Ishikawa (cell line): ENCODE data around the gene TEX13A.

ENCODE experiments used
- CEBPB ChIP-seq: IDR thresholded peaks from 2 replicates; pipeline ENCODE4 v1.6.1; 2012
- CREB1 ChIP-seq: IDR thresholded peaks from 2 replicates; pipeline ENCODE4 v1.6.1; 2012; ENCODE audit warnings: low read depth
- EGR1 ChIP-seq: IDR thresholded peaks from 2 replicates; pipeline ENCODE4 v1.6.1; 2012
- EP300 ChIP-seq: IDR thresholded peaks from 2 replicates; pipeline ENCODE4 v1.6.1; 2012; ENCODE audit warnings: borderline replicate concordance
- FOXM1 ChIP-seq: IDR thresholded peaks from 2 replicates; pipeline ENCODE4 v1.6.1; 2012; ENCODE audit warnings: low read depth, borderline replicate concordance
- NFIC ChIP-seq: IDR thresholded peaks from 2 replicates; pipeline ENCODE4 v1.6.1; 2012
- RAD21 ChIP-seq: IDR thresholded peaks from 2 replicates; pipeline ENCODE4 v1.6.1; 2012; ENCODE audit warnings: low read depth
- TAF1 ChIP-seq: IDR thresholded peaks from 2 replicates; pipeline ENCODE4 v1.6.1; 2012; ENCODE audit warnings: low read depth, mild to moderate bottlenecking
- TCF12 ChIP-seq: IDR thresholded peaks from 2 replicates; pipeline ENCODE4 v1.6.1; 2012; ENCODE audit warnings: low read depth
- TEAD4 ChIP-seq: IDR thresholded peaks from 2 replicates; pipeline ENCODE4 v1.6.1; 2012
- YY1 ChIP-seq: IDR thresholded peaks from 2 replicates; pipeline ENCODE4 v1.6.1; 2012; ENCODE audit warnings: low read depth
- ZBTB7A ChIP-seq: IDR thresholded peaks from 2 replicates; pipeline ENCODE4 v1.6.1; 2012; ENCODE audit warnings: low read depth
- TF ChIP-seq, protein P1 (sequence below): IDR thresholded peaks from 2 replicates; pipeline ENCODE4 v1.6.1; 2012; ENCODE audit warnings: low read depth, mild to moderate bottlenecking
- TF ChIP-seq, protein P2 (sequence below): IDR thresholded peaks from 2 replicates; pipeline ENCODE4 v1.6.1; 2012
- TF ChIP-seq, protein P3 (sequence below): IDR thresholded peaks from 2 replicates; pipeline ENCODE4 v1.6.1; 2012

Gene TEX13A, protein sequence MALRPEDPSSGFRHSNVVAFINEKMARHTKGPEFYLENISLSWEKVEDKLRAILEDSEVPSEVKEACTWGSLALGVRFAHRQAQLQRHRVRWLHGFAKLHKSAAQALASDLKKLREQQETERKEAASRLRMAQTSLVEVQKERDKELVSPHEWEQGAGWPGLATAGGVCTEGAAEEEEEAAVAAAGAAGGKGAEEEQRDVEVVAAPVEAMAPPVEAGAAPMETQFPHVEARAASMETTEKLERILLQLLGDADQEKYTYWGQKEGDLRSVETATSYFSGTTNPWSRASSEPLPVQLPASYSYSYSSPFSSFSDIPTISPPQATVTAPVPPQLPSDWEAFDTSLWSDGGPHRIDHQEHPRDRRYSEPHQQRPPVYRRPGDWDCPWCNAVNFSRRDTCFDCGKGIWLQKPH

DNA sequence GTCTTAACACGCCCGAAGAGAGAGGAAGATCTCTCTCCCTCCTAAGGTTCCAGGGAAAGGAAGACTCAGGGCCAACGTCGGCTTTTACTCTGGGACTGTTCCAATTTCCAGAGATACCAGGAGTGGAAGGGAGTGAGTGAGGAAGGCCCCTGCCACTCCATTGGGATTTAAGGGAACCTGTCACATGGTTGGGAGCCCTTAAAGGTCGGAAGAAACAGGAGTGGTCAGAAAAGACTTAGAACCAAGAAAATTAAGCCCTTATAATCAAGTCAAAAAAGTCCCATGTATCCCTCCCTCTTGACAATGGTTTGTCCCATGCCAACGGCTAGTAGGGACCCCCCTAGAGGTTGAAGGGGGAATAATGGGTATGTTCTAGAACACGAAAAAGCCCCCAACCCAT is at the start of gene TEX13A:
Gene TEX13A, minus strand, starts transcription at position 59 of the 400 bp plus-strand sequence. CDS start 297 bp downstream, outside the sequence.
- TF ChIP-seq CREB1 (no peak), YY1 (no peak), TCF12 (no peak), CEBPB (no peak), TAF1 (no peak), EGR1 (no peak)
- TF ChIP-seq, protein P1, sequence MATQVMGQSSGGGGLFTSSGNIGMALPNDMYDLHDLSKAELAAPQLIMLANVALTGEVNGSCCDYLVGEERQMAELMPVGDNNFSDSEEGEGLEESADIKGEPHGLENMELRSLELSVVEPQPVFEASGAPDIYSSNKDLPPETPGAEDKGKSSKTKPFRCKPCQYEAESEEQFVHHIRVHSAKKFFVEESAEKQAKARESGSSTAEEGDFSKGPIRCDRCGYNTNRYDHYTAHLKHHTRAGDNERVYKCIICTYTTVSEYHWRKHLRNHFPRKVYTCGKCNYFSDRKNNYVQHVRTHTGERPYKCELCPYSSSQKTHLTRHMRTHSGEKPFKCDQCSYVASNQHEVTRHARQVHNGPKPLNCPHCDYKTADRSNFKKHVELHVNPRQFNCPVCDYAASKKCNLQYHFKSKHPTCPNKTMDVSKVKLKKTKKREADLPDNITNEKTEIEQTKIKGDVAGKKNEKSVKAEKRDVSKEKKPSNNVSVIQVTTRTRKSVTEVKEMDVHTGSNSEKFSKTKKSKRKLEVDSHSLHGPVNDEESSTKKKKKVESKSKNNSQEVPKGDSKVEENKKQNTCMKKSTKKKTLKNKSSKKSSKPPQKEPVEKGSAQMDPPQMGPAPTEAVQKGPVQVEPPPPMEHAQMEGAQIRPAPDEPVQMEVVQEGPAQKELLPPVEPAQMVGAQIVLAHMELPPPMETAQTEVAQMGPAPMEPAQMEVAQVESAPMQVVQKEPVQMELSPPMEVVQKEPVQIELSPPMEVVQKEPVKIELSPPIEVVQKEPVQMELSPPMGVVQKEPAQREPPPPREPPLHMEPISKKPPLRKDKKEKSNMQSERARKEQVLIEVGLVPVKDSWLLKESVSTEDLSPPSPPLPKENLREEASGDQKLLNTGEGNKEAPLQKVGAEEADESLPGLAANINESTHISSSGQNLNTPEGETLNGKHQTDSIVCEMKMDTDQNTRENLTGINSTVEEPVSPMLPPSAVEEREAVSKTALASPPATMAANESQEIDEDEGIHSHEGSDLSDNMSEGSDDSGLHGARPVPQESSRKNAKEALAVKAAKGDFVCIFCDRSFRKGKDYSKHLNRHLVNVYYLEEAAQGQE: no peak

DNA sequence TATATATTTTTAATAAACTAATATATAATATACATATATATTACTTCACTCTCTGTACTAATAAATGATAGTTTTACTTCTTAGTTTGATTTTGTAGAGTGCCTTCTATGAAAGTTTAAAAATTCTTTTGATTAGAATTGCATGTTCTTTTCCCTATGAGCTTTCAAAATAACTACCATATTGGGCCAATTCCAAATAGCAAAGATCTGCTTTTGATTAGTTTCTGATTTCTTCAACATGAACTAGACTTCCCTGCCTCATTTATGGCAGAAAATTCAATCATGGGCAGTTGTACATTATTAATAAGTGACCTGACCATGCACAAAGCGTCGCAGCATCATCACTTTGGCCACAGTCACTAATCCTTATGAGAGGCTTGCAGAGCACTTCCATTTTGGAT is 48.9 kb upstream of the TEX13A start:
- TF ChIP-seq YY1 (no peak), EP300 (no peak), FOXM1 (no peak), TCF12 (no peak)
- TF ChIP-seq, protein P2, sequence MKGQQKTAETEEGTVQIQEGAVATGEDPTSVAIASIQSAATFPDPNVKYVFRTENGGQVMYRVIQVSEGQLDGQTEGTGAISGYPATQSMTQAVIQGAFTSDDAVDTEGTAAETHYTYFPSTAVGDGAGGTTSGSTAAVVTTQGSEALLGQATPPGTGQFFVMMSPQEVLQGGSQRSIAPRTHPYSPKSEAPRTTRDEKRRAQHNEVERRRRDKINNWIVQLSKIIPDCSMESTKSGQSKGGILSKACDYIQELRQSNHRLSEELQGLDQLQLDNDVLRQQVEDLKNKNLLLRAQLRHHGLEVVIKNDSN: no peak

DNA sequence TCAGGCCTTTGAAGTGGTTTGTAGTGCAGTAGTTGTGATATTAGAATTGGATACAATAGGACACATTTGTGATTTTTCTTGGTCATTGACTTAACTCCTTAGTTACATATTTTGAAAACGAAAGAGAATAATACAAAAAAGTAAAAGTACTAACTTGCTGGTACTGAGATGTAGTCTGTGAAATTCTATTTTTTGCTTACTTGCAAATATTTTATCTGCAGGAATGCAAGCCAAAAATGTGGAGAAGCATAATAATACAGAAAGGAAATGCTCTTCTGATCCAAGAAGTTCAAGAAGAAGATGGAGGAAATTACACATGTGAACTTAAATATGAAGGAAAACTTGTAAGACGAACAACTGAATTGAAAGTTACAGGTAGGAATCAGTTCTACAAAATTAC is 46.7 kb upstream of the TEX13A start:
- no peak for TF ChIP-seq CREB1
- TF ChIP-seq EP300: no peak
- TF ChIP-seq, protein P1: no peak
- TF ChIP-seq CEBPB: no peak
- TF ChIP-seq TCF12: no peak
- TF ChIP-seq TEAD4: no peak
- no peak for TF ChIP-seq FOXM1
- no peak for TF ChIP-seq YY1
- TF ChIP-seq TAF1: no peak
- TF ChIP-seq, protein P3, sequence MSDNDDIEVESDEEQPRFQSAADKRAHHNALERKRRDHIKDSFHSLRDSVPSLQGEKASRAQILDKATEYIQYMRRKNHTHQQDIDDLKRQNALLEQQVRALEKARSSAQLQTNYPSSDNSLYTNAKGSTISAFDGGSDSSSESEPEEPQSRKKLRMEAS: no peak
- TF ChIP-seq, protein P2: no peak
- no peak for TF ChIP-seq EGR1
- no peak for TF ChIP-seq ZBTB7A
- no peak for TF ChIP-seq NFIC

DNA sequence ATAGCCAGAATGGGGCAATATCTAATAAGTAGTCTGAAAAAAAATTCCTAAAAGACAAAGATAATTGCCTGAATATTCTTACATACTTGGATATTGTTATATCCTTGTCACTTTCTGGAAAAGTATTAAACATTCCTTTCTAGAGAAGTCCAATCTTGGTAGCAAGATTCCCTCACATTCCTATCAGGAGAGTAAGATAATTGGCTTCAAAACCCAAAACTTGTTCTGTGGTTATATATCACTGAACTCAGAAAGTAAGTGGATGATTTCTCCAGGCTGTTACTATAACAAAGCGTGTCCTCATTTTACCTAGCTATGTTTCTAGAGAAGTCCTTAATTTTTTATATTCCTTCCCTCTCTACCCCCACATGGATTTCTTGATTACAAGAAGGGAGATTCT is 46.0 kb upstream of the TEX13A start:
- TF ChIP-seq, protein P2: no peak
- no peak for TF ChIP-seq FOXM1
- no peak for TF ChIP-seq TAF1
- TF ChIP-seq CEBPB: no peak
- TF ChIP-seq, protein P1: no peak
- TF ChIP-seq EP300: no peak
- no peak for TF ChIP-seq TEAD4
- TF ChIP-seq, protein P3: no peak
- no peak for TF ChIP-seq ZBTB7A
- TF ChIP-seq TCF12: no peak
- no peak for TF ChIP-seq CREB1
- TF ChIP-seq RAD21: no peak
- TF ChIP-seq EGR1: no peak
